GM12878 (cell line): ENCODE results near the gene LRTM2. TPM values are rescaled to one million over a fixed set of nuclear protein-coding genes. Genes with fewer than 3 reads are reported as not detected.

Experiments used
- ATAC-seq: fragments of 200-7000 bp; cut with Tn5 transposase; 3 replicates; pipeline ENCODE4 v1.9.1; 2020; ENCODE audit warnings: mild to moderate bottlenecking, moderate library complexity
- BruUV-seq: library from RNA; stranded (reverse); fragments of 400-500 nt; replicated peaks from 2 replicates; lab custom pipeline; 2021; lab: Mats Ljungman, UMichigan
- CTCF ChIA-PET: fragments of 300-600 bp; sonication (Branson Sonifier 250); formaldehyde crosslinking; extraction: SDS; loops from one replicate; lab custom pipeline; 2021; ENCODE audit warnings: inconsistent platforms; lab: Yijun Ruan, JAX
- POLR2A ChIA-PET: fragments of 350-600 bp; formaldehyde crosslinking; extraction: SDS; loops from one replicate; lab custom pipeline; 2021; ENCODE audit warnings: inconsistent platforms; lab: Charles Lee
- RAD21 ChIA-PET: fragments of 300-600 bp; sonication (Branson Sonifier 250); formaldehyde crosslinking; loops from one replicate; lab custom pipeline; 2023; ENCODE audit warnings: antibody characterized with exemption; ENCODE audit not compliant: unreplicated experiment; lab: Charles Lee
- SMC1A ChIA-PET: fragments of 300-600 bp; sonication (Branson Sonifier 250); formaldehyde crosslinking; loops from one replicate; lab custom pipeline; 2023; ENCODE audit not compliant: unreplicated experiment, uncharacterized antibody; lab: Charles Lee
- DNase-seq: peaks from one replicate; pipeline ENCODE4 v3.0.0-alpha.2; 2011; ENCODE audit warnings: low read depth, low spot score
- FAIRE-seq: peaks from 3 replicates; lab custom pipeline; 2011; peaks lifted over from hg19 to GRCh38; lab: Jason Lieb, UNC
- H2AFZ ChIP-seq: 2 replicates; pipeline ENCODE4 v1.6.0; 2011; ENCODE audit warnings: low read depth, low read length, control low read depth; ENCODE audit not compliant: control insufficient read depth
- H3K27ac ChIP-seq: 2 replicates; pipeline ENCODE4 v1.5.1; 2011; ENCODE audit warnings: control low read depth; ENCODE audit not compliant: control insufficient read depth, insufficient read depth
- H3K27me3 ChIP-seq, 2 experiments: replicated peaks in 1 of 2; 2 replicates each; pipeline versions ENCODE4 v1.6.0 to v1.6.1; 2011; ENCODE audit warnings: low read length in 1 of 2; ENCODE audit not compliant: control insufficient read depth in 2 of 2, insufficient read depth in 2 of 2
- H3K36me3 ChIP-seq, 2 experiments: 2 replicates each; pipeline ENCODE4 v1.5.1; 2011; ENCODE audit warnings: low read length in 1 of 2; ENCODE audit not compliant: control insufficient read depth in 2 of 2, insufficient read depth in 2 of 2
- H3K4me1 ChIP-seq: 2 replicates; pipeline ENCODE4 v1.6.1; 2011; ENCODE audit warnings: mild to moderate bottlenecking, low read length, moderate library complexity, mixed read lengths; ENCODE audit not compliant: control insufficient read depth, insufficient read depth
- H3K4me2 ChIP-seq: 2 replicates; pipeline ENCODE4 v1.6.0; 2011; ENCODE audit warnings: control low read depth; ENCODE audit not compliant: control insufficient read depth, insufficient read depth
- H3K4me3 ChIP-seq: fragments of 200-600 bp; sonication (generic); 2 replicates; pipeline ENCODE4 v1.5.1; 2016
- H3K79me2 ChIP-seq: 2 replicates; pipeline ENCODE4 v1.6.0; 2011; ENCODE audit warnings: low read length; ENCODE audit not compliant: control insufficient read depth, insufficient read depth
- H3K9ac ChIP-seq: 2 replicates; pipeline ENCODE4 v1.8.0; 2011; ENCODE audit warnings: low read length, control low read depth, mixed read lengths; ENCODE audit not compliant: control insufficient read depth, insufficient read depth
- H3K9me3 ChIP-seq: replicated peaks from 3 replicates; pipeline ENCODE4 v1.5.1; 2011; ENCODE audit warnings: mild to moderate bottlenecking, low read length; ENCODE audit not compliant: control insufficient read depth, insufficient read depth
- H4K20me1 ChIP-seq: 2 replicates; pipeline ENCODE4 v1.6.0; 2011; ENCODE audit not compliant: control insufficient read depth, insufficient read depth
- MEF2A ChIP-seq: IDR thresholded peaks from 2 replicates; pipeline ENCODE4 v1.6.1; 2011; ENCODE audit warnings: low read depth, mild to moderate bottlenecking, low read length, moderate library complexity; ENCODE audit not compliant: insufficient read depth
- MEF2B ChIP-seq: fragments of 450-650 bp; IDR thresholded peaks from 2 replicates; pipeline ENCODE4 v1.6.1; 2018; ENCODE audit warnings: mild to moderate bottlenecking, moderate library complexity; ENCODE audit not compliant: partially characterized antibody, poor library complexity, severe bottlenecking
- NR2C2 ChIP-seq: IDR thresholded peaks from 2 replicates; pipeline ENCODE4 v1.6.1; 2011; ENCODE audit warnings: borderline replicate concordance, low read depth; ENCODE audit not compliant: control insufficient read depth, insufficient read length
- POLR2AphosphoS5 ChIP-seq: IDR thresholded peaks from 2 replicates; pipeline ENCODE4 v1.6.1; 2011; ENCODE audit warnings: mild to moderate bottlenecking, low read length, inconsistent platforms
- WGBS: methylation state at CpG from one replicate; pipeline ENCODE4 v1.1.6; 2016; ENCODE audit warnings: low lambda C conversion rate; ENCODE audit not compliant: insufficient replicate concordance, insufficient coverage; ENCODE audit errors: missing lambda C conversion rate; 5-methylcytosine and 5-hydroxymethylcytosine counted together
- in situ Hi-C: fragments of 300-500 bp; cut with MboI; formaldehyde crosslinking; loops from 9 replicates; pipeline ENCODE4 v1.14.3; 2018; ENCODE audit warnings: mixed read lengths
- intact Hi-C: fragments of 100-400 bp; cut with micrococcal nuclease; formaldehyde crosslinking; loops from one replicate; pipeline ENCODE4 v1.14.2; 2022; ENCODE audit not compliant: unreplicated experiment
- polyA plus RNA-seq, 11 experiments: library from polyadenylated mRNA; depleted of rRNA in 4 of 11; unstranded in 6 of 11; stranded (reverse) in 5 of 11; fragments of >200 nt; fragmentation: Nextera tagmentation in 4 of 11; fragmentation: Illumina TruSeq in 1 of 11; extraction: Ambion mirVana in 4 of 11; extraction: Trizol in 1 of 11; gene quantifications; 1 replicate in 1 of 11; 2 replicates in 10 of 11; pipeline versions ENCODE4 v1.2.1 to v1.2.3, GENCODE V29; 2011 to 2016; ENCODE audit warnings: inconsistent platforms in 2 of 11, missing spikeins in 2 of 11, low read depth in 1 of 11
- total RNA-seq, 4 experiments: library from RNA; depleted of rRNA in 3 of 4; stranded (reverse); fragments of >200 nt in 3 of 4; fragmentation: Illumina TruSeq in 1 of 4; extraction: Trizol in 1 of 4; gene quantifications; 2 replicates each; pipeline versions ENCODE4 v1.2.1 to v1.2.3, GENCODE V29; 2013 to 2021
- TF ChIP-seq, protein P1 (sequence below): fragments of 450-650 bp; formaldehyde crosslinking; IDR thresholded peaks from 2 replicates; pipeline ENCODE4 v1.4.0; 2022; ENCODE audit warnings: mild to moderate bottlenecking, moderate library complexity

LRTM2 gene
- total and polyA plus RNA-seq, 10 of the 15 experiments (the other 5 are each of a cell fraction or from before 2014, with no cell fraction given), result 0.05 TPM; not detected in 9

DNA sequence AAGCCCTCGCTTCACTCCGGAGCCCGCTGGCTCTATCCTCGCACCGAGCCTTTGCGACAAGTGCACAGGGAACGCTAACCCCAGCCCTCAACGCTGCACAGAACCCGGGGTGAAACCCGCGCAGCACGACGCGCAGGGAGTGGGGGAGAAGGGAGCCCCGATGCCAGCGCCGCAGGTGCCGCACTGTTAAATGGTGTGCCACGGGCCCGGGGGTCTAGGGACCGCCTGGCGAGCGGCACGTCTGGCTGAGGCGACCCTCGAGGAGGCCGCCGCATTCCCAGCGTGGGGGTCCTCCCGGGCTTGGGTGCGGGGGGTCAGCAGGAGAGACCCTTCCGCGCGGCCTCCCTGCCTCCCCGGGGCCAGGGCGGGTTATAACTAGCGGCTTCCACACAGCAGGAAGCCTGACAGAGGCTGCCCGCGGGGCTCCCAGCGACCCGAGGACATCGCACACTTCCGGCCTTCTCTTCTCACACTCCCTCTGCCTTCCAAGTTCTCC lies 23.8 kb upstream of the LRTM2 start:
- DNase-seq (no peak), ATAC-seq (peak; percentile 61), FAIRE-seq (no peak)
- BruUV-seq, result TSS peak; percentile 88
- SMC1A ChIA-PET, result interaction anchor here (1.0 to 7.6 kb wide), 3 partner anchors 123 to 144 kb away, joined by 3 to 109 read pairs (median 11); no protein-coding TSS in a partner anchor
- Histone ChIP-seq H3K4me1 (peaks cover 5% of the 10 kb centered on the region), H3K4me3 (peak overlapping the region; percentile 62), H3K27ac (peak overlapping the region; percentile 62), H2AFZ (peak overlapping the region; percentile 92), H3K27me3 (no peaks in the 10 kb centered on the region), H3K9me3 (no peaks in the 10 kb centered on the region), H3K9ac (peak overlapping the region; percentile 81), H3K4me2 (peak overlapping the region; percentile 100), H3K36me3 (no peaks in the 10 kb centered on the region; a peak in 1 of 4 replicates), H3K79me2 (no peaks in the 10 kb centered on the region; the same call in 1 of the 2 replicates), H4K20me1 (no peaks in the 10 kb centered on the region)
- RAD21 ChIA-PET, result interaction anchor here (1.3 to 6.5 kb wide), 2 partner anchors 143 kb away, joined by 6 to 69 read pairs; no protein-coding TSS in a partner anchor
- TF ChIP-seq MEF2A (no peak), MEF2B (peak; percentile 48), NR2C2 (no peak), POLR2AphosphoS5 (peak; percentile 30; the same call in 1 of the 2 replicates)
- TF ChIP-seq, protein P1, sequence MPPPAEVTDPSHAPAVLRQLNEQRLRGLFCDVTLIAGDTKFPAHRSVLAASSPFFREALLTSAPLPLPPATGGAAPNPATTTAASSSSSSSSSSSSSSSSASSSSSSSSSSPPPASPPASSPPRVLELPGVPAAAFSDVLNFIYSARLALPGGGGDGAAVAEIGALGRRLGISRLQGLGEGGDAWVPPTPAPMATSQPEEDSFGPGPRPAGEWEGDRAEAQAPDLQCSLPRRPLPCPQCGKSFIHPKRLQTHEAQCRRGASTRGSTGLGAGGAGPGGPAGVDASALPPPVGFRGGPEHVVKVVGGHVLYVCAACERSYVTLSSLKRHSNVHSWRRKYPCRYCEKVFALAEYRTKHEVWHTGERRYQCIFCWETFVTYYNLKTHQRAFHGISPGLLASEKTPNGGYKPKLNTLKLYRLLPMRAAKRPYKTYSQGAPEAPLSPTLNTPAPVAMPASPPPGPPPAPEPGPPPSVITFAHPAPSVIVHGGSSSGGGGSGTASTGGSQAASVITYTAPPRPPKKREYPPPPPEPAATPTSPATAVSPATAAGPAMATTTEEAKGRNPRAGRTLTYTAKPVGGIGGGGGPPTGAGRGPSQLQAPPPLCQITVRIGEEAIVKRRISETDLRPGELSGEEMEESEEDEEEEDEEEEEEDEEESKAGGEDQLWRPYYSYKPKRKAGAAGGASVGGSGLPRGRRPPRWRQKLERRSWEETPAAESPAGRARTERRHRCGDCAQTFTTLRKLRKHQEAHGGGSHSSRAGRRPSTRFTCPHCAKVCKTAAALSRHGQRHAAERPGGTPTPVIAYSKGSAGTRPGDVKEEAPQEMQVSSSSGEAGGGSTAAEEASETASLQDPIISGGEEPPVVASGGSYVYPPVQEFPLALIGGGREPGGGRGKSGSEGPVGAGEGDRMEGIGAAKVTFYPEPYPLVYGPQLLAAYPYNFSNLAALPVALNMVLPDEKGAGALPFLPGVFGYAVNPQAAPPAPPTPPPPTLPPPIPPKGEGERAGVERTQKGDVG (CRISPR knock-in tag), result no peak
- intact Hi-C loops, result loop anchor here (1.0 to 10.0 kb wide), 5 partner anchors 136 to 786 kb away; no protein-coding TSS in a partner anchor
- CTCF ChIA-PET, result interaction anchor here (6.5 to 9.5 kb wide), 2 partner anchors 144 kb away, joined by 106 to 434 read pairs; no protein-coding TSS in a partner anchor
- in situ Hi-C loops, result no loop called here
- 2% methylated on average over 31 of the region's 43 CpGs for WGBS
- POLR2A ChIA-PET, result interaction anchor here (0.5 to 1.5 kb wide), 3 partner anchors 144 to 200 kb away, joined by 3 to 6 read pairs (median 3); no protein-coding TSS in a partner anchor
